Caki2 (cell line): Measurements from ENCODE around the gene EBI3. TPM values are rescaled to one million over a fixed set of nuclear protein-coding genes. Genes with fewer than 3 reads are reported as not detected.

ENCODE experiments used
- total RNA-seq: library from RNA; depleted of rRNA; stranded (reverse); fragments of >200 nt; shearing (Covaris generic); gene quantifications from 2 replicates; pipeline ENCODE4 v1.2.3, GENCODE V29; 2014; ENCODE audit warnings: low replicate concordance; rRNA removed

Gene EBI3
- total RNA-seq, 1 experiment from 2014 or later: 3.3 TPM

Other genes with a start within 250 kb of the EBI3 start
- 2,780 and 2,952 TPM in 2 replicates for gene EEF2, start 244.1 kb upstream of the EBI3 start, total RNA-seq
- gene PIAS4, start 221.8 kb upstream of the EBI3 start, total RNA-seq: 18.2 and 18.4 TPM in 2 replicates
- gene ZBTB7A, start 162.6 kb upstream of the EBI3 start, total RNA-seq: 12.7 and 19.6 TPM in 2 replicates
- gene MAP2K2, start 105.4 kb upstream of the EBI3 start, total RNA-seq: 318 and 353 TPM in 2 replicates
- gene CREB3L3, start 75.9 kb upstream of the EBI3 start, total RNA-seq: not detected in 2 replicates
- gene SIRT6, start 47.0 kb upstream of the EBI3 start, total RNA-seq: 27.2 and 28.8 TPM in 2 replicates
- gene ANKRD24, start 46.8 kb upstream of the EBI3 start, total RNA-seq: 0.64 and 1.9 TPM in 2 replicates
- gene YJU2, start 17.6 kb downstream of the EBI3 start, total RNA-seq: 42.0 and 46.9 TPM in 2 replicates
- not detected in 2 replicates for gene SHD, start 49.7 kb downstream of the EBI3 start, total RNA-seq
- not detected in 2 replicates for gene TMIGD2, start 72.9 kb downstream of the EBI3 start, total RNA-seq
- gene FSD1, start 75.1 kb downstream of the EBI3 start, total RNA-seq: 12.7 and 15.8 TPM in 2 replicates
- gene STAP2, start 109.3 kb downstream of the EBI3 start, total RNA-seq: 7.6 and 25.1 TPM in 2 replicates
- gene MPND, start 114.0 kb downstream of the EBI3 start, total RNA-seq: 36.5 and 57.5 TPM in 2 replicates
- 77.0 and 103 TPM in 2 replicates for gene SH3GL1, start 171.0 kb downstream of the EBI3 start, total RNA-seq
- 45.4 and 61.0 TPM in 2 replicates for gene CHAF1A, start 173.1 kb downstream of the EBI3 start, total RNA-seq
- gene UBXN6, start 228.3 kb downstream of the EBI3 start, total RNA-seq: 185 and 223 TPM in 2 replicates
- 68.4 and 71.6 TPM in 2 replicates for gene HDGFL2, start 242.8 kb downstream of the EBI3 start, total RNA-seq